HG03066 (cell line): Measurements from ENCODE around the gene MAN1B1.
"Not testable (repeated sequence)": the region's sequence is repeated elsewhere in the genome, so short reads cannot be mapped to it uniquely, and the experiment has no call there.

Experiments used
- ATAC-seq: cut with Tn5 transposase; IDR thresholded peaks from one replicate; pipeline ENCODE4 v1.9.1; 2021; ENCODE audit warnings: low read depth; ENCODE audit not compliant: unreplicated experiment

The MAN1B1 gene

GRCh38 chr9:137052293-137052692 is 34.5 kb upstream of the MAN1B1 start:
- no peak for ATAC-seq

- ATAC-seq: no peak
Measured at GRCh38 chr9:137052998-137053943, 33.5 kb upstream of the MAN1B1 start.

- no peak for ATAC-seq
Measured at GRCh38 chr9:137053944-137054931, 32.5 kb upstream of the MAN1B1 start, which contains the start of gene ENTPD2. Gene ENTPD2 (minus strand): TSS chr9:137054061. CDS start chr9:137053997, 64 bp downstream.

GRCh38 chr9:137054932-137055384 is 31.8 kb upstream of the MAN1B1 start:
- no peak for ATAC-seq

GRCh38 chr9:137055385-137056364 is 31.1 kb upstream of the MAN1B1 start:
- ATAC-seq: no peak

GRCh38 chr9:137056739-137057415 is 29.9 kb upstream of the MAN1B1 start:
- no peak for ATAC-seq

GRCh38 chr9:137057545-137057944 is 29.2 kb upstream of the MAN1B1 start:
- no peak for ATAC-seq

GRCh38 chr9:137058521-137059234 is 28.1 kb upstream of the MAN1B1 start:
- ATAC-seq: no peak

GRCh38 chr9:137062384-137062783 is 24.4 kb upstream of the MAN1B1 start:
- no peak for ATAC-seq

- ATAC-seq: not testable (repeated sequence)
Measured at GRCh38 chr9:137062798-137063197, 24.0 kb upstream of the MAN1B1 start.

- no peak for ATAC-seq
Measured at GRCh38 chr9:137063311-137064026, 23.3 kb upstream of the MAN1B1 start.

- no peak for ATAC-seq
Measured at GRCh38 chr9:137064027-137064879, 22.5 kb upstream of the MAN1B1 start.

GRCh38 chr9:137064880-137065164 is 22.0 kb upstream of the MAN1B1 start:
- no peak for ATAC-seq

GRCh38 chr9:137065336-137065967 is 21.3 kb upstream of the MAN1B1 start:
- no peak for ATAC-seq

GRCh38 chr9:137066096-137066861 is 20.5 kb upstream of the MAN1B1 start:
- no peak for ATAC-seq
